Measurements from ENCODE around the gene RASGRP1.

RASGRP1 gene

GRCh38 chr15:38504680-38505467 is 59.7 kb downstream of the RASGRP1 start:
- DNase-seq (ENCODE audit: low spot score), result no peak

GRCh38 chr15:38503496-38503895 is 61.1 kb downstream of the RASGRP1 start:
- no peak for DNase-seq (ENCODE audit: low spot score)

- no peak for DNase-seq (ENCODE audit: low spot score)
Measured at GRCh38 chr15:38499651-38500050, 65.0 kb downstream of the RASGRP1 start.

GRCh38 chr15:38496151-38496550 is 68.5 kb downstream of the RASGRP1 start:
- no peak for DNase-seq (ENCODE audit: low spot score)

GRCh38 chr15:38490242-38490922 is 74.2 kb downstream of the RASGRP1 start:
- DNase-seq (ENCODE audit: low spot score), result no peak

- DNase-seq (ENCODE audit: low spot score), result no peak
Measured at GRCh38 chr15:38487378-38487777, 77.2 kb downstream of the RASGRP1 start.

GRCh38 chr15:38486936-38487335 is 77.7 kb downstream of the RASGRP1 start:
- DNase-seq (ENCODE audit: low spot score), result peak; percentile 45

- DNase-seq (ENCODE audit: low spot score), result no peak
Measured at GRCh38 chr15:38482572-38482971, 82.0 kb downstream of the RASGRP1 start.

- no peak for DNase-seq (ENCODE audit: low spot score)
Measured at GRCh38 chr15:38481761-38482160, 82.9 kb downstream of the RASGRP1 start.

GRCh38 chr15:38481113-38481512 is 83.5 kb downstream of the RASGRP1 start:
- no peak for DNase-seq (ENCODE audit: low spot score)

- no peak for DNase-seq (ENCODE audit: low spot score)
Measured at GRCh38 chr15:38479756-38480155, 84.9 kb downstream of the RASGRP1 start.

- DNase-seq (ENCODE audit: low spot score), result no peak
Measured at GRCh38 chr15:38479266-38479665, 85.3 kb downstream of the RASGRP1 start.

GRCh38 chr15:38477637-38478036 is 87.0 kb downstream of the RASGRP1 start:
- DNase-seq (ENCODE audit: low spot score), result no peak

GRCh38 chr15:38476120-38476519 is 88.5 kb downstream of the RASGRP1 start:
- no peak for DNase-seq (ENCODE audit: low spot score)

GRCh38 chr15:38475361-38475760 is 89.3 kb downstream of the RASGRP1 start:
- DNase-seq (ENCODE audit: low spot score), result no peak

GRCh38 chr15:38474155-38474757 is 90.4 kb downstream of the RASGRP1 start:
- DNase-seq (ENCODE audit: low spot score), result peak; percentile 64

- no peak for DNase-seq (ENCODE audit: low spot score)
Measured at GRCh38 chr15:38471974-38472373, 92.6 kb downstream of the RASGRP1 start.

GRCh38 chr15:38470816-38471215 is 93.8 kb downstream of the RASGRP1 start:
- no peak for DNase-seq (ENCODE audit: low spot score)

GRCh38 chr15:38464675-38465074 is 99.9 kb downstream of the RASGRP1 start:
- DNase-seq (ENCODE audit: low spot score), result no peak

- no peak for DNase-seq (ENCODE audit: low spot score)
Measured at GRCh38 chr15:38463893-38464292, 100.7 kb downstream of the RASGRP1 start.

- DNase-seq (ENCODE audit: low spot score), result peak; percentile 18
Measured at GRCh38 chr15:38461066-38461833, 103.4 kb downstream of the RASGRP1 start.

GRCh38 chr15:38460543-38460942 is 104.1 kb downstream of the RASGRP1 start:
- no peak for DNase-seq (ENCODE audit: low spot score)
